Measurements from ENCODE around the gene EDN1.

Gene EDN1

GRCh38 chr6:12270551-12271230, 19.5 kb upstream of the EDN1 start:
- no peak for DNase-seq

DNA sequence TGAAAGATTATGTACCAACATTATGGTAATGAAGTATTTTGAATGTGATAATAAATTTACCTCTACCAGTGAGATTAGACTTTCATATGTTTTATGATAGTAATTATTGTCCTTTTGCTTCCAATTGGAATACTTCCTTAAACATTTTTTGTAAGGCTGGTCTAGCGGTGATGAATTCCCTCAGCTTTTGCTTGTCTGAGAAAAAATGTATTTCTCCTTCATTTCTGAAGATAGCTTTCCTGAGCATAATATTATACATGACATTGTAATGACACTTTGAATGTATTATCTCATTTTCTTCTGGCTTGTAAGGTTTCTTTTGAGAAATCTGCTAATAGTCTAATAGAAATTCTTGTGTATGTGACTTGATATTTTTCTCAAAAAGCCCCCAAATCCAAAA, 18.6 kb upstream of the EDN1 start:
- no peak for DNase-seq

GRCh38 chr6:12271997-12272396, 18.2 kb upstream of the EDN1 start:
- DNase-seq, result no peak

DNA sequence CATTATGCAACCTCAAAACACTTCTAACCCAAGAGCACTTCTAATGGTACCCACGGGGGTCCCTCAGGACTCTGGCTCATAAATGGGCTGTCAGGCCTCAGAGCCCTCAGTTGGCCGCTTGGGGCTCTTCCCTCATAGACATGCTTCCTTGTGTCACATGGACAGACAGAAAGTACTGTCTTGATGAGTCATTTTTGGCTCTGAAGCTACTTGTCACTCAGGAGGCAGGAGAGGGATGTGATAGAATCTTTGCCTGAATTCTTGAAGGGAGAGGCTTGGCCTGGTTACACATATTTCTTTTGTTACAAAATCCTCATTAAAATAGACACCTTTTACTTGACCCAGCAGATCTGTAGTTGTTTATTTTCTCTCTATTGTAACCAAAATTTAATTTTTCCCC, 15.1 kb upstream of the EDN1 start:
- no peak for DNase-seq

- DNase-seq, result no peak
Measured at GRCh38 chr6:12276930-12277315, 13.2 kb upstream of the EDN1 start.

GRCh38 chr6:12277386-12277785, 12.8 kb upstream of the EDN1 start:
- no peak for DNase-seq

GRCh38 chr6:12278915-12279314, 11.2 kb upstream of the EDN1 start:
- no peak for DNase-seq

- DNase-seq, result no peak
Measured at GRCh38 chr6:12279322-12280091, 10.7 kb upstream of the EDN1 start.

DNA sequence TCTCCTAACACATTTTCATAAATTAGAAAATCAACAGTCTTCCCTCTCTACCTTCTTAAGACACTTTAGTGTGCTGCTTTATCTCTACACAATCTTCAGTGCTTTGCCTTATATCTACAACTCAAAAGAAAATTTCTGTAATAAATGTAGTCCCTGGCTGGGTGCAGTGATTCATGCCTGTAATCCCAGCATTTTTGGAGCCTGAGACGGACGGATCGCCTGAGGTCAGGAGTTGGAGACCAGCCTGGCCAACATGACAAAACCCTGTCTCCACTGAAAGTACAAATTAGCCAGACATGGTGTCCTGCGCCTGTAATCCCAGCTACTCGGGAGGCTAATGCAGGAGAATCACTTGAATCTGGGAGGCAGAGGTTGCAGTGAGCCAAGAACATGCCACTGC, 9.7 kb upstream of the EDN1 start:
- DNase-seq, result no peak

- DNase-seq, result no peak
Measured at GRCh38 chr6:12280902-12281301, 9.3 kb upstream of the EDN1 start.

GRCh38 chr6:12283904-12284303, 6.3 kb upstream of the EDN1 start:
- DNase-seq, result no peak

GRCh38 chr6:12286373-12287110, 3.6 kb upstream of the EDN1 start:
- no peak for DNase-seq

DNA sequence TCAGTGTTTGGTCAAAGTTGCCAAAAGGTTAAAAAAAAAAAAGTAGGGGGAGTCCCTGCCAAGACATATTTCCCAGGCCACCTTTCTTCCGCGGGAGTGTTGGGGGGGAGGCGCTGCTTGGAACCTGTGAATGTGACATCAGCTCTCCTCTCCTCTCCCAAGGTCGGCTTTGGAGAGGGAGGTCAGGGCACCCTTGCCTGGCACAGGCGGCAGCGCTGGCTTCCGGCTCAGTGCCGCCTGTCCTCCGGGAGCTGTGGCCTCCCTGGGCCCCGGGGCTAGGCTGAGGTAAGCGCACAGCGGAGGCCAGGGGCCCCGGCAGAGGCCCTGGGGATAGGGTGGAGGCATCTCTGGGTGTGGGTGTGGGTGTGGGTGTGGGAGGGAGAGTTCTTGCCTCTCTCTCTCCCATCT, 1.9 kb upstream of the EDN1 start:
- no peak for DNase-seq

- no peak for DNase-seq
Measured at GRCh38 chr6:12288914-12289313, 1.2 kb upstream of the EDN1 start.

GRCh38 chr6:12289365-12289919, 719 bp upstream of the EDN1 start:
- peak; percentile 39 for DNase-seq

DNA sequence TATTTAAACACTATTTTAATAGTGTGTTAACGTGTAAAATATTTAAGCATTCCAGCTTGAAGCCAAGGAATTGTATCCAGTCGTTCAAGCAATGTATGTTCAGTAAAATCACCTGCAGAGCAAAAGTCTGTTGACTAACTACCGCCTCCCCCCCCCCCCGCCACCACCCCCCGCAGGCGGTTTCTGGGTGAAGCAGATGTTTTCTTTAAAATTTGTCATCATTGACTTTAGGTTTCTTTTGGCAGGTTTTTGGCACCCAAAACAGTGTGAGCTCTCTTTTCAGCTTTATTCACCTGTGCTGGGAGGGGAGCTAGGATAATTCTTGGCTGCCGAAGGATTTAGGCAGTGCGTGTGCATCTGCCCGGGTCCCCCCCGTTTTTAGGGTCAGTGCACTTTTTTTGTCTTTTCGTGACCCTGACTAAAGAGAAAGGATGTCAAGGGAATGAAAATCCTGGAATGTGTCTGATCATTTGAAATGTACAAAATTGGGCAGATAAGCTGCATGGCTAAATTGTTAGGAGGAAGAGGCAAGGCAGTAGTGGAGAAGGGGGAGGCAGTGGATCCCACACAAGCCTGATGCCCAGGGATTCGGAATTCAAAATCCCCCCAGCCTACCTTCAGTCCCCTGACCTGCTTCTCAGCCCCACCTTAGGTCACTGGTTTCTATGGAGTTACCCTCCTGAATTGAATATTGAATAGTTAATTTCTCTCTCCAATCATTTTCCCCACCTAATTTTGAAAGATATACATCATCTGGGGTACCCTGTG, 1.1 kb downstream of the EDN1 start:
- DNase-seq, result no peak

DNA sequence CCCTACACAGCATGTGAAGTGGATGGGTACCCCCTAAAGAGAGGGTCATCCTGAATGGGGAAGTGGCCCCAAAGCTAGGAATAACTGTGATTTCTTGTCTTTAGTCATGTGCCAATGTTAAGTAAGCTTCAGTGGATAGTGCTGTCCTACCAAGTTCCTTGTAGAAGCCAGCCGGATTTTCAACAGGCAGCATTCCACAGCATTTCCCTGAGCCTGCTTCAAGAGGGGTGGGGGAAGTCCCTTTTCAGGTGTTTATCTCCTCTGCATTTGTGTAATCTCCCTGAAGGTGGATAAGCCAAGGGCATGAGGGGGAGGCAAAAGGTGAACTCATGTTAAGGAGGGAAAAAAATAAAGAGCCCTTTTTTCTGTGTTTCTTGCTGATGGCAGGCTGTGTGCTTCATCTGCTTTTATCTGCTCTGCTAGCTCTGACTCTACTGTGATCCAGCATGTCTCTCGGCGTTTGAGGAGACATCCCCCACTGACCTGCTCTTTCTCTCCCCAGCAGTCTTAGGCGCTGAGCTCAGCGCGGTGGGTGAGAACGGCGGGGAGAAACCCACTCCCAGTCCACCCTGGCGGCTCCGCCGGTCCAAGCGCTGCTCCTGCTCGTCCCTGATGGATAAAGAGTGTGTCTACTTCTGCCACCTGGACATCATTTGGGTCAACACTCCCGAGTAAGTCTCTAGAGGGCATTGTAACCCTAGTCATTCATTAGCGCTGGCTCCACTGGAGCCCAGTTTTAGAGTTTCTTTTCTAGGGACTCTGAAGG, 1.9 kb downstream of the EDN1 start:
- DNase-seq, result no peak

DNA sequence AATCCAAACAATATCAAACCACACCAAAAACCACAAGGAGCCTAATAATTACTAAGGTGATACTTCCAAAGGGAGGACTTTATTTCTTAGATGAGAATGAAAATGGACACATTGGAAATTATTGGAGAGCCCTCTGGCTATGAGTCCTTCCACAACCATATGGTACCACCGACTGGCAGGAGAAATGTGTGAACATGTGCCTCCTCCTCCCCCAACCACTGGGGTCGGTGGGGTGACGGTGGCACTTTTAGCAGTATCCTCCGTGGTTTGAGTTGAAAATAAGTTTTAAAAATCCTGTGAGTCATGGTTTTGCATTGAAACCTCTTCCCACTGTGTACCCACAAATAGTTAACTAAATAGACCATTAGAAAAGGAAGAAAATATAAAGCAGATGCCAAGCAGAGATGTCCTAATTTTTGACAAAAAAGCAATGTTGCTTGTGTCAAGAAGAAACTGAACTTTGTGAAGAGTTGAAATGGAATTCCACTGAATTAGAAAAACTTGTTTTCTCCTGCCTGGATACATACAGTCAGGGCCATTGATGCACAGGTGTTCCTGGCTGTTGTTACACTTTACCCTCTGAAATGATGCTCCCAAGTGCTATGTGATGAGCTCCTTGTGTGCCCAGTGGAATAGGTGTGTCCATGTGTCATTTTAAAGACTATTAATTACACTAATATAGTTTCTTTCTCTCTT, 3.2 kb downstream of the EDN1 start:
- DNase-seq, result no peak

DNA sequence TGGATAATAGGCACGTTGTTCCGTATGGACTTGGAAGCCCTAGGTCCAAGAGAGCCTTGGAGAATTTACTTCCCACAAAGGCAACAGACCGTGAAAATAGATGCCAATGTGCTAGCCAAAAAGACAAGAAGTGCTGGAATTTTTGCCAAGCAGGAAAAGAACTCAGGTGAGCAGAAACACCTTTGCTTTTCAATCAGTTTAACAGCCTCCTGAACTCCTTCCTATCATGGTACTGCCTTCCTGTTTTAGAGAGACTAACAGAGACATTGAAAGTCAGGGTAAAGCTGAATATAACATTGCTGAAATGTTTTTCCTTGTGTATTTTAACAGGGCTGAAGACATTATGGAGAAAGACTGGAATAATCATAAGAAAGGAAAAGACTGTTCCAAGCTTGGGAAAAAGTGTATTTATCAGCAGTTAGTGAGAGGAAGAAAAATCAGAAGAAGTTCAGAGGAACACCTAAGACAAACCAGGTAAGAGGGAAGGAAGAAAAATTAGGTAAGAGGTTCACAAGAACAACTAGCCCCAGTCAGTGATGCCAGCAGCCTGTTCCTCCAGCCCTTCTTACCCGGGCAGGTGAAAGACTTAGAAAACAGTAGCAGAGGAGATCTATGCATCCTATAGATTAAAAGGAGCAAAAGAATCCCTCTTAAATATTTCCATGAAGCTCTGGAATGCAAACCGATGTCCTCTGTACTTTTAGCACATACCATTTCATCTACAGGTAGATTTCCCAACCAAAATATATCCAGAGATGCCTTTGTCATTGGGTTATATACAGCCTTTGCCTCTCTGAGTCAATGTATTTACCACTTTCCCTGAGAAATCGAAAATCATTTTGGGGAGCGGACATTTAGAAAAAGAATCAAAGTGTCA, 4.0 kb downstream of the EDN1 start:
- no peak for DNase-seq

DNA sequence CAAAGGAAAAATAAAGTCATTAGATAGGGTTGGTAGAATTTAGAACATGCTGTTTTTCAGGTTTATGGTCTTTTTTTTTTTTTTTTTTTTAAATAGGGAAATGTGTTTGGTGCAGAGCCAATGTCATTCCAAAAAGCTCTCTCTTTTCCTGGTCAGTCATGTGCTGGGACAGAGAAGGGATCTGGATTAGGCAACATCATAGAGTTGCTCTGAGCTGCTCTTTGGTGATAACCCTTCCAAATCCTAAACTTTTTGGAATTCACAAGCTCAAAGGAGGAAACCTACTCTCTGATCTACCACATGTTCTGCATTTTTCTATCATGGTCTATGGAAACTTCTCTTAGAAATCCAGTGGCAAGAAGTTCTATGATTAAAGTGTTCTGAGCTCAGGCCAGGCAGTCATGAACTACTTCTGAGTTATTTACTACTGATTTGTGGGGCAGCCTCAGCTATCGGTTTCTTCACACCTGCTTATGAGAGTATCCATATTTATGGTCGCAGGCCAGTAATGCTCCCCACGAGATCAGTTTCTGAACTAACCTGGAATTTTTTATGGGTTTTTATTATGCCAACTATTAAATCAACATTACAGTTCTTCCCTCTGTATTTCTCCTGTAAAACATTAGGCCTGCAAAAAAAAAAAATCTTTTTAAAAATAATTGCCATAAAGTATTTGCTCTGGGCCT, 4.8 kb downstream of the EDN1 start:
- DNase-seq, result no peak

All from 8988T (cell line).